ENCODE data around the gene CACNB3. TPM values are rescaled to one million over a fixed set of nuclear protein-coding genes. Genes with fewer than 3 reads are reported as not detected.

CACNB3 gene
- total and polyA plus RNA-seq, 9 of the 15 experiments (the other 6 are each of a cell fraction or from before 2014, with no cell fraction given): 0.24 to 2.0 (median 1.5) TPM

DNA sequence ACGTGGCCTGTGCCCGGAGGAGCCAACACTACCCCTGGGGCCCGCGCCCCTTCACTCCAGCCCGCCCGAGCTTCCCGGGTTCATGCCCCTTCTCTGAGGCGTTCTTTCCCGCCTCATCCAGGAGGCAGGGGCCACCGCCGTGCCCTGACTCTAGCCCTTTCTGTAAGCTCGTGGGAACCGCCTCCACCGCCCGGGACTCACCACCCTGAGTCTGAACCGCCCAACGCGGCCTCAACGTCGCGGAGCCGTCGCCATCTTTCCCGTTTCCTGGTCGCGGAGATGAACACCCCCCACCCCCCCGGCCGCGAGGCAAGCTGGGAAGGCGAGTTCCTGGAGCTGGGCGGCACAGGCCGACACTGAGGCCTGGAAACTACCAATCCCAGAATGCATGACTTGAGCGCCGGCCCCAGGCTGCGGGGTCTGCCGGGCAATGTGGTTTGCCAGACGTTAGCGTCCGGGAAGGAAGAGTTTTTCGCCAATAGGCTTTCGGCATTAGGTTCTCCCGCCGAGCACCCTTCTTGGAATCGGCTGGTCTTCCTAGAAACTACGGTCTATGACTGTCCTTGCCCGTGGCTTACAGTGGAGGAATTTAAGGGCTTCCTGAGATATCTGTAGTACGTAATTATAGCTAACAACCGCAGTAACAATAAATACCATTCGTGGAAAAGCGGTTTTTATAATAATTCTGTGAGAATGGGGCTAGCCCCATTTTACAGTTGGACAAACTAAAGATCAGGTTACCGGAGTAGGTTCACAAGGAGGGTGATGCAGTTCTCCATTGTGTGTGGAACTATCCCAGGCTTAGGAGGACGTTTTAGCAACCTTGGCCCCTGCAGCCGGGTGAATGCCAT lies 33.8 kb downstream of the CACNB3 start, which contains the start of gene DDX23 (continued):
- TF ChIP-seq ZBTB40 (IDR thresholded peaks at IDR 0.05) (peak; percentile 68), ZBTB40 (CRISPR knock-in tag; IDR thresholded peaks at IDR 0.05) (no peak), SMAD4 (CRISPR knock-in tag; conservative IDR thresholded peaks at IDR 0.05) (peak; percentile 85), ZNF140 (CRISPR knock-in tag; IDR thresholded peaks at IDR 0.05) (no peak), ARID2 (IDR thresholded peaks at IDR 0.05) (no peak), MEF2D (tag; conservative IDR thresholded peaks at IDR 0.05; ENCODE audit: low read depth) (0 out of 2 replicates have a peak, but pooled peaks have one; percentile 47), POU5F1 (IDR thresholded peaks at IDR 0.05; ENCODE audit: borderline replicate concordance, low read depth, low read length, partially characterized antibody) (peak; percentile 97), STAG1 (CRISPR knock-in tag; IDR thresholded peaks at IDR 0.05; ENCODE audit: borderline replicate concordance) (no peak), ZNF212 (CRISPR knock-in tag; IDR thresholded peaks at IDR 0.05) (no peak), BRD9 (IDR thresholded peaks at IDR 0.05; ENCODE audit: low read depth, partially characterized antibody) (no peak), SUPT5H (IDR thresholded peaks at IDR 0.05) (peak; percentile 82), POLR3A (IDR thresholded peaks at IDR 0.05; ENCODE audit: borderline replicate concordance, extremely low read depth, insufficient read depth, insufficient read length) (no peak), EP300 (IDR thresholded peaks at IDR 0.05; ENCODE audit: low read length) (peak; percentile 47), RBBP5 (IDR thresholded peaks at IDR 0.05; ENCODE audit: borderline replicate concordance, insufficient read depth, low read length, poor library complexity, severe bottlenecking) (peak; percentile 86), JUND (IDR thresholded peaks at IDR 0.05; ENCODE audit: borderline replicate concordance, low read depth, low read length) (peak; percentile 65), JUND (tag; IDR thresholded peaks at IDR 0.05; ENCODE audit: borderline replicate concordance, low read depth, low read length) (peak; percentile 76; the same call in 1 of the 3 replicates), ZNF699 (CRISPR knock-in tag; IDR thresholded peaks at IDR 0.05; ENCODE audit: insufficient replicate concordance) (no peak), ZNF79 (CRISPR knock-in tag; IDR thresholded peaks at IDR 0.05; ENCODE audit: low read depth) (no peak; the same call in 1 of the 2 replicates), NRF1 (conservative IDR thresholded peaks at IDR 0.05 in 1 of 2, IDR thresholded peaks at IDR 0.05 in 1 of 2) (peak; percentile 44 to 62; a peak in 3 of 4 replicates)
